ENCODE results near the gene OR4D5. TPM values are rescaled to one million over a fixed set of nuclear protein-coding genes. Genes with fewer than 3 reads are reported as not detected.

The OR4D5 gene
- total and polyA plus RNA-seq, 4 donors: not detected

GRCh38 chr11:123943738-123944137 is 4.3 kb downstream of the OR4D5 start, which contains the start of gene OR6T1:
Gene OR6T1 (minus strand): TSS chr11:123943838. CDS start chr11:123943838, 0 bp downstream.
- no peak for DNase-seq (ENCODE audit: low read depth in 4 of 6, low spot score in 6 of 6)
- WGBS (ENCODE audit: insufficient coverage): no CpG with 5 or more reads among the region's 3 CpGs
- H3K9me3 ChIP-seq (ENCODE audit: control insufficient read depth, insufficient read depth, low read length): no peaks in the 10 kb centered on the region
- H3K4me3 ChIP-seq (ENCODE audit: low read depth, low read length): no peak within 1 kb of the TSS
- H3K27me3 ChIP-seq (ENCODE audit: control insufficient read depth, insufficient read depth, low read length): no peaks in the 10 kb centered on the region
- H3K27ac ChIP-seq (ENCODE audit: low read depth, low read length): no peak within 1 kb of the TSS
- no peaks in the 10 kb centered on the region for H3K36me3 ChIP-seq (ENCODE audit: control insufficient read depth, insufficient read depth, low read length)
- H3K4me1 ChIP-seq (ENCODE audit: control insufficient read depth, insufficient read depth, low read length): no peaks in the 10 kb centered on the region

- WGBS (ENCODE audit: insufficient coverage): no CpG with 5 or more reads among the region's 1 CpG
- no peak for DNase-seq (ENCODE audit: low read depth in 4 of 6, low spot score in 6 of 6)
- Histone ChIP-seq H3K4me1 (ENCODE audit: control insufficient read depth, insufficient read depth, low read length) (no peaks in the 10 kb centered on the region), H3K36me3 (ENCODE audit: control insufficient read depth, insufficient read depth, low read length) (no peaks in the 10 kb centered on the region), H3K9me3 (ENCODE audit: control insufficient read depth, insufficient read depth, low read length) (no peaks in the 10 kb centered on the region), H3K27ac (ENCODE audit: low read depth, low read length) (no peak overlapping the region), H3K27me3 (ENCODE audit: control insufficient read depth, insufficient read depth, low read length) (no peaks in the 10 kb centered on the region), H3K4me3 (ENCODE audit: low read depth, low read length) (no peak overlapping the region)
These were observed 5.7 kb downstream of the OR4D5 start for GRCh38 chr11:123945132-123945531.

- no peak overlapping the region for H3K4me3 ChIP-seq (ENCODE audit: low read depth, low read length)
These were observed 17.3 kb downstream of the OR4D5 start for GRCh38 chr11:123956752-123957151.

GRCh38 chr11:123973816-123974215 is 34.4 kb downstream of the OR4D5 start:
- no peak overlapping the region for H3K4me3 ChIP-seq (ENCODE audit: low read depth, low read length)
- H3K27me3 ChIP-seq (ENCODE audit: control insufficient read depth, insufficient read depth, low read length): no peaks in the 10 kb centered on the region
- no peaks in the 10 kb centered on the region for H3K36me3 ChIP-seq (ENCODE audit: control insufficient read depth, insufficient read depth, low read length)
- DNase-seq (ENCODE audit: low read depth in 4 of 6, low spot score in 6 of 6): no peak
- H3K9me3 ChIP-seq (ENCODE audit: control insufficient read depth, insufficient read depth, low read length): no peaks in the 10 kb centered on the region
- H3K4me1 ChIP-seq (ENCODE audit: control insufficient read depth, insufficient read depth, low read length): no peaks in the 10 kb centered on the region
- WGBS (ENCODE audit: insufficient coverage): no CpG with 5 or more reads among the region's 1 CpG
- no peak overlapping the region for H3K27ac ChIP-seq (ENCODE audit: low read depth, low read length)

More at GRCh38 chr11:123956752-123957151, 17.3 kb downstream of the OR4D5 start:
- H3K27me3 ChIP-seq (ENCODE audit: control insufficient read depth, insufficient read depth, low read length): no peaks in the 10 kb centered on the region
- no peaks in the 10 kb centered on the region for H3K9me3 ChIP-seq (ENCODE audit: control insufficient read depth, insufficient read depth, low read length)
- no peaks in the 10 kb centered on the region for H3K36me3 ChIP-seq (ENCODE audit: control insufficient read depth, insufficient read depth, low read length)
- no peak overlapping the region for H3K27ac ChIP-seq (ENCODE audit: low read depth, low read length)
- no peak for DNase-seq (ENCODE audit: low read depth in 4 of 6, low spot score in 6 of 6)
- no peaks in the 10 kb centered on the region for H3K4me1 ChIP-seq (ENCODE audit: control insufficient read depth, insufficient read depth, low read length)

GRCh38 chr11:123976770-123977560 is 37.5 kb downstream of the OR4D5 start:
- no peak for DNase-seq (ENCODE audit: low read depth in 4 of 6, low spot score in 6 of 6)
- Histone ChIP-seq H3K4me3 (ENCODE audit: low read depth, low read length) (no peak overlapping the region), H3K27me3 (ENCODE audit: control insufficient read depth, insufficient read depth, low read length) (no peaks in the 10 kb centered on the region), H3K9me3 (ENCODE audit: control insufficient read depth, insufficient read depth, low read length) (no peaks in the 10 kb centered on the region), H3K36me3 (ENCODE audit: control insufficient read depth, insufficient read depth, low read length) (no peaks in the 10 kb centered on the region), H3K27ac (ENCODE audit: low read depth, low read length) (no peak overlapping the region), H3K4me1 (ENCODE audit: control insufficient read depth, insufficient read depth, low read length) (no peaks in the 10 kb centered on the region)
- 90% methylated on average over 18 of the region's 18 CpGs for WGBS (ENCODE audit: insufficient coverage)

GRCh38 chr11:123977731-123978347 is 38.4 kb downstream of the OR4D5 start, which contains the start of gene OR10S1:
Gene OR10S1 (minus strand): TSS chr11:123977781. CDS start chr11:123977664, 117 bp downstream.
- no peak for DNase-seq (ENCODE audit: low read depth in 4 of 6, low spot score in 6 of 6)
- Histone ChIP-seq H3K4me3 (ENCODE audit: low read depth, low read length) (no peak within 1 kb of the TSS), H3K27me3 (ENCODE audit: control insufficient read depth, insufficient read depth, low read length) (no peaks in the 10 kb centered on the region), H3K36me3 (ENCODE audit: control insufficient read depth, insufficient read depth, low read length) (no peaks in the 10 kb centered on the region), H3K27ac (ENCODE audit: low read depth, low read length) (no peak within 1 kb of the TSS), H3K4me1 (ENCODE audit: control insufficient read depth, insufficient read depth, low read length) (no peaks in the 10 kb centered on the region), H3K9me3 (ENCODE audit: control insufficient read depth, insufficient read depth, low read length) (no peaks in the 10 kb centered on the region)

- Histone ChIP-seq H3K27me3 (ENCODE audit: control insufficient read depth, insufficient read depth, low read length) (no peaks in the 10 kb centered on the region), H3K9me3 (ENCODE audit: control insufficient read depth, insufficient read depth, low read length) (no peaks in the 10 kb centered on the region), H3K27ac (ENCODE audit: low read depth, low read length) (no peak overlapping the region), H3K4me3 (ENCODE audit: low read depth, low read length) (no peak overlapping the region), H3K4me1 (ENCODE audit: control insufficient read depth, insufficient read depth, low read length) (no peaks in the 10 kb centered on the region), H3K36me3 (ENCODE audit: control insufficient read depth, insufficient read depth, low read length) (no peaks in the 10 kb centered on the region)
- no peak for DNase-seq (ENCODE audit: low read depth in 4 of 6, low spot score in 6 of 6)
- 86% methylated on average over 4 of the region's 5 CpGs for WGBS (ENCODE audit: insufficient coverage)
These were observed 39.9 kb downstream of the OR4D5 start for GRCh38 chr11:123979311-123979710.

Other genes starting within 250 kb of the OR4D5 start
- 10 to 100 TPM; 10.7 to 11.1 TPM for gene ZNF202, start 198.0 kb upstream of the OR4D5 start, total RNA-seq
- 10 to 100 TPM; 13.9 to 15.0 TPM for gene ZNF202, start 198.0 kb upstream of the OR4D5 start, polyA plus RNA-seq (ENCODE audit: insufficient read length in 2 of 2)
- not detected for gene OR6X1, start 185.1 kb upstream of the OR4D5 start, total RNA-seq
- gene OR6X1, start 185.1 kb upstream of the OR4D5 start, polyA plus RNA-seq (ENCODE audit: insufficient read length in 2 of 2): not detected
- gene OR6M1, start 133.3 kb upstream of the OR4D5 start, total RNA-seq: not detected
- not detected for gene OR6M1, start 133.3 kb upstream of the OR4D5 start, polyA plus RNA-seq (ENCODE audit: insufficient read length in 2 of 2)
- not detected for gene TMEM225, start 53.9 kb upstream of the OR4D5 start, total RNA-seq
- gene TMEM225, start 53.9 kb upstream of the OR4D5 start, polyA plus RNA-seq (ENCODE audit: insufficient read length in 2 of 2): not detected
- gene OR8D4, start 37.5 kb upstream of the OR4D5 start, total RNA-seq: under 1 TPM; 0.06 to 0.10 TPM
- gene OR8D4, start 37.5 kb upstream of the OR4D5 start, polyA plus RNA-seq (ENCODE audit: insufficient read length in 2 of 2): not detected
- gene OR6T1, start 4.2 kb downstream of the OR4D5 start, total RNA-seq: not detected
- gene OR6T1, start 4.2 kb downstream of the OR4D5 start, polyA plus RNA-seq (ENCODE audit: insufficient read length in 2 of 2): not detected
- not detected for gene OR10S1, start 38.2 kb downstream of the OR4D5 start, total RNA-seq
- gene OR10S1, start 38.2 kb downstream of the OR4D5 start, polyA plus RNA-seq (ENCODE audit: insufficient read length in 2 of 2): not detected
- gene OR10G6, start 55.5 kb downstream of the OR4D5 start, total RNA-seq: not detected
- not detected for gene OR10G6, start 55.5 kb downstream of the OR4D5 start, polyA plus RNA-seq (ENCODE audit: insufficient read length in 2 of 2)
- not detected for gene OR10G4, start 73.4 kb downstream of the OR4D5 start, total RNA-seq
- not detected for gene OR10G4, start 73.4 kb downstream of the OR4D5 start, polyA plus RNA-seq (ENCODE audit: insufficient read length in 2 of 2)
- gene OR10G9, start 83.4 kb downstream of the OR4D5 start, total RNA-seq: not detected
- not detected for gene OR10G9, start 83.4 kb downstream of the OR4D5 start, polyA plus RNA-seq (ENCODE audit: insufficient read length in 2 of 2)
- gene OR10G8, start 87.2 kb downstream of the OR4D5 start, total RNA-seq: not detected
- not detected for gene OR10G8, start 87.2 kb downstream of the OR4D5 start, polyA plus RNA-seq (ENCODE audit: insufficient read length in 2 of 2)
- gene OR10G7, start 101.7 kb downstream of the OR4D5 start, total RNA-seq: not detected
- gene OR10G7, start 101.7 kb downstream of the OR4D5 start, polyA plus RNA-seq (ENCODE audit: insufficient read length in 2 of 2): not detected
- gene VWA5A, start 175.8 kb downstream of the OR4D5 start, total RNA-seq: 10 to 100 TPM; 22.8 to 50.4 TPM
- gene VWA5A, start 175.8 kb downstream of the OR4D5 start, polyA plus RNA-seq (ENCODE audit: insufficient read length in 2 of 2): 10 to 100 TPM; 38.4 to 41.5 TPM
- not detected for gene OR10D3, start 243.7 kb downstream of the OR4D5 start, total RNA-seq
- gene OR10D3, start 243.7 kb downstream of the OR4D5 start, polyA plus RNA-seq (ENCODE audit: insufficient read length in 2 of 2): not detected

Data from spinal cord (tissue), 10 donors.